K562 (cell line): ENCODE results near the gene VMP1. TPM values are rescaled to one million over a fixed set of nuclear protein-coding genes. Genes with fewer than 3 reads are reported as not detected.

Experiments
- CBX5 ChIP-seq: IDR thresholded peaks from 2 replicates; pipeline ENCODE4 v1.6.1; 2014; ENCODE audit warnings: low read depth, borderline replicate concordance
- CREB1 ChIP-seq, 2 experiments: sonication (generic) in 1 of 2; formaldehyde crosslinking in 1 of 2; IDR thresholded peaks; 2 replicates each; pipeline versions ENCODE4 v1.6.1 to v1.8.0; 2012 to 2022; ENCODE audit warnings: inconsistent platforms in 1 of 2, mild to moderate bottlenecking in 1 of 2, missing genetic modification reagents in 1 of 2, moderate library complexity in 1 of 2
- DMBX1 ChIP-seq: fragments of 250-450 bp; sonication (Bioruptor Pico); IDR thresholded peaks from 2 replicates; pipeline ENCODE4 v1.8.0; 2022; ENCODE audit warnings: inconsistent platforms, mild to moderate bottlenecking, moderate library complexity, borderline replicate concordance
- GATA2 ChIP-seq: sonication (generic); formaldehyde crosslinking; IDR thresholded peaks from 2 replicates; pipeline ENCODE4 v1.4.0; 2020; ENCODE audit warnings: mild to moderate bottlenecking, missing genetic modification reagents
- KDM1A ChIP-seq, 2 experiments: fragments of 450-650 bp; IDR thresholded peaks; 2 replicates each; pipeline ENCODE4 v1.6.1; 2016; ENCODE audit warnings: mild to moderate bottlenecking in 2 of 2
- MBD2 ChIP-seq: sonication (generic); IDR thresholded peaks from 2 replicates; pipeline ENCODE4 v1.6.1; 2016; ENCODE audit warnings: low read depth, borderline replicate concordance
- MEIS2 ChIP-seq: fragments of 450-650 bp; IDR thresholded peaks from 2 replicates; pipeline ENCODE4 v1.6.1; 2014; ENCODE audit warnings: mild to moderate bottlenecking; ENCODE audit not compliant: partially characterized antibody
- MTA2 ChIP-seq: fragments of 450-650 bp; IDR thresholded peaks from 2 replicates; pipeline ENCODE4 v1.6.1; 2016; ENCODE audit warnings: low read depth
- NELFE ChIP-seq: IDR thresholded peaks from 2 replicates; pipeline ENCODE4 v1.6.1; 2011; ENCODE audit warnings: mild to moderate bottlenecking; ENCODE audit not compliant: insufficient read depth, insufficient read length
- RBBP5 ChIP-seq: fragments of 200-600 bp; sonication (generic); IDR thresholded peaks from 2 replicates; pipeline ENCODE4 v1.6.1; 2012; ENCODE audit warnings: borderline replicate concordance, mild to moderate bottlenecking, low read length, control low read depth, inconsistent platforms; ENCODE audit not compliant: insufficient read depth, poor library complexity, severe bottlenecking
- SOX6 ChIP-seq: fragments of 450-650 bp; IDR thresholded peaks from 2 replicates; pipeline ENCODE4 v1.6.1; 2014; ENCODE audit warnings: mild to moderate bottlenecking
- TARDBP ChIP-seq: fragments of 450-650 bp; IDR thresholded peaks from 2 replicates; pipeline ENCODE4 v1.6.1; 2016
- ZBED1 ChIP-seq: IDR thresholded peaks from 2 replicates; pipeline ENCODE4 v1.6.1; 2014
- ZNF124 ChIP-seq: sonication (generic); formaldehyde crosslinking; IDR thresholded peaks from 2 replicates; pipeline ENCODE4 v1.8.1; 2022; ENCODE audit warnings: missing genetic modification reagents
- polyA plus RNA-seq, 8 experiments: library from polyadenylated mRNA; depleted of rRNA in 4 of 8; stranded (reverse) in 5 of 8; unstranded in 3 of 8; fragments of >200 nt; fragmentation: Nextera tagmentation in 2 of 8; fragmentation: Illumina TruSeq in 1 of 8; extraction: Ambion mirVana in 2 of 8; extraction: Trizol in 1 of 8; gene quantifications; 2 replicates each; pipeline versions ENCODE4 v1.2.1 to v1.2.3, GENCODE V29; 2011 to 2014; ENCODE audit warnings: inconsistent platforms in 1 of 8, missing spikeins in 1 of 8
- total RNA-seq, 7 experiments: library from RNA; depleted of rRNA in 6 of 7; stranded (reverse); fragments of >200 nt in 6 of 7; fragmentation: Illumina TruSeq in 2 of 7; extraction: Trizol in 2 of 7; gene quantifications; 2 replicates each; pipeline versions ENCODE4 v1.2.1 to v1.2.3, GENCODE V29; 2011 to 2021; ENCODE audit warnings: low replicate concordance in 1 of 7
- TF ChIP-seq, protein P1 (sequence below): fragments of 250-450 bp; sonication (Bioruptor Pico); IDR thresholded peaks from 2 replicates; pipeline ENCODE4 v1.8.0; 2022; ENCODE audit warnings: inconsistent platforms, mild to moderate bottlenecking, moderate library complexity, borderline replicate concordance
- TF ChIP-seq, protein P2 (sequence below): sonication (generic); formaldehyde crosslinking; IDR thresholded peaks from 2 replicates; pipeline ENCODE4 v1.8.0; 2022; ENCODE audit warnings: mild to moderate bottlenecking, missing genetic modification reagents, borderline replicate concordance
- TF ChIP-seq, protein P3 (sequence below): sonication (generic); formaldehyde crosslinking; IDR thresholded peaks from 2 replicates; pipeline ENCODE4 v1.8.0; 2023; ENCODE audit warnings: mild to moderate bottlenecking, missing genetic modification reagents
- TF ChIP-seq, protein P4 (sequence below): fragments of 450-650 bp; IDR thresholded peaks from 2 replicates; pipeline ENCODE4 v1.6.1; 2016; ENCODE audit warnings: borderline replicate concordance
- TF ChIP-seq, protein P5 (sequence below): fragments of 450-650 bp; IDR thresholded peaks from 2 replicates; pipeline ENCODE4 v1.6.1; 2018; ENCODE audit not compliant: partially characterized antibody

The VMP1 gene
- total and polyA plus RNA-seq, 9 of the 15 experiments (the other 6 are each of a cell fraction or from before 2014, with no cell fraction given) = 123 to 304 (median 151) TPM

DNA sequence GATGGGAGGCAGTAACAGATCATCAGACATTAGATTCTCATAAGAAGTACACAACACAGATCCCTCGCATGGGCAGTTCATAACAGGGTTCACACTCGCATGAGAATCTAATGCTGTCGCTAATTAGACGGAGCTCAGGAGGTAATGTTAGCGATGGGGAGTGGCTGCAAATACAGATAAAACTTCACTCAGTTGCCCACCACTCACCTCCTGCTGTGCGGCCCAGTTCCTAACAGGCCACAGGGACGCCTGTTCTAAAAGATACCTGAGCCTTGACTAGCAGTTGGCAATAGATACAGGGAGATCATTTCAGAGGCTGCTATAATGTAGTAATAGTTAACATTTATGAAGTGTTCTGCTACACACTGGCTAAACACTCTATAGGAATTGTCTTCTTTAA lies 5.2 kb upstream of the VMP1 start (continued):
- TF ChIP-seq, protein P1, sequence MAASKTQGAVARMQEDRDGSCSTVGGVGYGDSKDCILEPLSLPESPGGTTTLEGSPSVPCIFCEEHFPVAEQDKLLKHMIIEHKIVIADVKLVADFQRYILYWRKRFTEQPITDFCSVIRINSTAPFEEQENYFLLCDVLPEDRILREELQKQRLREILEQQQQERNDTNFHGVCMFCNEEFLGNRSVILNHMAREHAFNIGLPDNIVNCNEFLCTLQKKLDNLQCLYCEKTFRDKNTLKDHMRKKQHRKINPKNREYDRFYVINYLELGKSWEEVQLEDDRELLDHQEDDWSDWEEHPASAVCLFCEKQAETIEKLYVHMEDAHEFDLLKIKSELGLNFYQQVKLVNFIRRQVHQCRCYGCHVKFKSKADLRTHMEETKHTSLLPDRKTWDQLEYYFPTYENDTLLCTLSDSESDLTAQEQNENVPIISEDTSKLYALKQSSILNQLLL (CRISPR knock-in tag) = no peak
- TF ChIP-seq NELFE (no peak), CREB1 (IDR thresholded peaks at IDR 0.05) (peak; percentile 50; the same call in 1 of the 2 replicates), CREB1 (CRISPR knock-in tag; IDR thresholded peaks at IDR 0.05) (no peak), DMBX1 (CRISPR knock-in tag) (0 out of 2 replicates have a peak, but pooled peaks have one; percentile 29), RBBP5 (no peak), MTA2 (peak; percentile 87), GATA2 (CRISPR knock-in tag) (peak; percentile 87), MEIS2 (peak; percentile 22), TARDBP (no peak; the same call in 1 of the 2 replicates), CBX5 (no peak), MBD2 (peak; percentile 46; the same call in 1 of the 2 replicates), KDM1A (IDR thresholded peaks at IDR 0.05) (peak; percentile 31 to 60; a peak in 2 of 4 replicates), ZBED1 (peak; percentile 56; the same call in 1 of the 2 replicates), ZNF124 (CRISPR knock-in tag) (no peak), SOX6 (peak; percentile 79)
- TF ChIP-seq, protein P2, sequence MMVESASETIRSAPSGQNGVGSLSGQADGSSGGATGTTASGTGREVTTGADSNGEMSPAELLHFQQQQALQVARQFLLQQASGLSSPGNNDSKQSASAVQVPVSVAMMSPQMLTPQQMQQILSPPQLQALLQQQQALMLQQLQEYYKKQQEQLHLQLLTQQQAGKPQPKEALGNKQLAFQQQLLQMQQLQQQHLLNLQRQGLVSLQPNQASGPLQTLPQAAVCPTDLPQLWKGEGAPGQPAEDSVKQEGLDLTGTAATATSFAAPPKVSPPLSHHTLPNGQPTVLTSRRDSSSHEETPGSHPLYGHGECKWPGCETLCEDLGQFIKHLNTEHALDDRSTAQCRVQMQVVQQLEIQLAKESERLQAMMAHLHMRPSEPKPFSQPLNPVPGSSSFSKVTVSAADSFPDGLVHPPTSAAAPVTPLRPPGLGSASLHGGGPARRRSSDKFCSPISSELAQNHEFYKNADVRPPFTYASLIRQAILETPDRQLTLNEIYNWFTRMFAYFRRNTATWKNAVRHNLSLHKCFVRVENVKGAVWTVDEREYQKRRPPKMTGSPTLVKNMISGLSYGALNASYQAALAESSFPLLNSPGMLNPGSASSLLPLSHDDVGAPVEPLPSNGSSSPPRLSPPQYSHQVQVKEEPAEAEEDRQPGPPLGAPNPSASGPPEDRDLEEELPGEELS (CRISPR knock-in tag) = no peak
- TF ChIP-seq, protein P3, sequence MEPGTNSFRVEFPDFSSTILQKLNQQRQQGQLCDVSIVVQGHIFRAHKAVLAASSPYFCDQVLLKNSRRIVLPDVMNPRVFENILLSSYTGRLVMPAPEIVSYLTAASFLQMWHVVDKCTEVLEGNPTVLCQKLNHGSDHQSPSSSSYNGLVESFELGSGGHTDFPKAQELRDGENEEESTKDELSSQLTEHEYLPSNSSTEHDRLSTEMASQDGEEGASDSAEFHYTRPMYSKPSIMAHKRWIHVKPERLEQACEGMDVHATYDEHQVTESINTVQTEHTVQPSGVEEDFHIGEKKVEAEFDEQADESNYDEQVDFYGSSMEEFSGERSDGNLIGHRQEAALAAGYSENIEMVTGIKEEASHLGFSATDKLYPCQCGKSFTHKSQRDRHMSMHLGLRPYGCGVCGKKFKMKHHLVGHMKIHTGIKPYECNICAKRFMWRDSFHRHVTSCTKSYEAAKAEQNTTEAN (CRISPR knock-in tag) = no peak
- TF ChIP-seq, protein P4, sequence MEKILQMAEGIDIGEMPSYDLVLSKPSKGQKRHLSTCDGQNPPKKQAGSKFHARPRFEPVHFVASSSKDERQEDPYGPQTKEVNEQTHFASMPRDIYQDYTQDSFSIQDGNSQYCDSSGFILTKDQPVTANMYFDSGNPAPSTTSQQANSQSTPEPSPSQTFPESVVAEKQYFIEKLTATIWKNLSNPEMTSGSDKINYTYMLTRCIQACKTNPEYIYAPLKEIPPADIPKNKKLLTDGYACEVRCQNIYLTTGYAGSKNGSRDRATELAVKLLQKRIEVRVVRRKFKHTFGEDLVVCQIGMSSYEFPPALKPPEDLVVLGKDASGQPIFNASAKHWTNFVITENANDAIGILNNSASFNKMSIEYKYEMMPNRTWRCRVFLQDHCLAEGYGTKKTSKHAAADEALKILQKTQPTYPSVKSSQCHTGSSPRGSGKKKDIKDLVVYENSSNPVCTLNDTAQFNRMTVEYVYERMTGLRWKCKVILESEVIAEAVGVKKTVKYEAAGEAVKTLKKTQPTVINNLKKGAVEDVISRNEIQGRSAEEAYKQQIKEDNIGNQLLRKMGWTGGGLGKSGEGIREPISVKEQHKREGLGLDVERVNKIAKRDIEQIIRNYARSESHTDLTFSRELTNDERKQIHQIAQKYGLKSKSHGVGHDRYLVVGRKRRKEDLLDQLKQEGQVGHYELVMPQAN = no peak
- TF ChIP-seq, protein P5, sequence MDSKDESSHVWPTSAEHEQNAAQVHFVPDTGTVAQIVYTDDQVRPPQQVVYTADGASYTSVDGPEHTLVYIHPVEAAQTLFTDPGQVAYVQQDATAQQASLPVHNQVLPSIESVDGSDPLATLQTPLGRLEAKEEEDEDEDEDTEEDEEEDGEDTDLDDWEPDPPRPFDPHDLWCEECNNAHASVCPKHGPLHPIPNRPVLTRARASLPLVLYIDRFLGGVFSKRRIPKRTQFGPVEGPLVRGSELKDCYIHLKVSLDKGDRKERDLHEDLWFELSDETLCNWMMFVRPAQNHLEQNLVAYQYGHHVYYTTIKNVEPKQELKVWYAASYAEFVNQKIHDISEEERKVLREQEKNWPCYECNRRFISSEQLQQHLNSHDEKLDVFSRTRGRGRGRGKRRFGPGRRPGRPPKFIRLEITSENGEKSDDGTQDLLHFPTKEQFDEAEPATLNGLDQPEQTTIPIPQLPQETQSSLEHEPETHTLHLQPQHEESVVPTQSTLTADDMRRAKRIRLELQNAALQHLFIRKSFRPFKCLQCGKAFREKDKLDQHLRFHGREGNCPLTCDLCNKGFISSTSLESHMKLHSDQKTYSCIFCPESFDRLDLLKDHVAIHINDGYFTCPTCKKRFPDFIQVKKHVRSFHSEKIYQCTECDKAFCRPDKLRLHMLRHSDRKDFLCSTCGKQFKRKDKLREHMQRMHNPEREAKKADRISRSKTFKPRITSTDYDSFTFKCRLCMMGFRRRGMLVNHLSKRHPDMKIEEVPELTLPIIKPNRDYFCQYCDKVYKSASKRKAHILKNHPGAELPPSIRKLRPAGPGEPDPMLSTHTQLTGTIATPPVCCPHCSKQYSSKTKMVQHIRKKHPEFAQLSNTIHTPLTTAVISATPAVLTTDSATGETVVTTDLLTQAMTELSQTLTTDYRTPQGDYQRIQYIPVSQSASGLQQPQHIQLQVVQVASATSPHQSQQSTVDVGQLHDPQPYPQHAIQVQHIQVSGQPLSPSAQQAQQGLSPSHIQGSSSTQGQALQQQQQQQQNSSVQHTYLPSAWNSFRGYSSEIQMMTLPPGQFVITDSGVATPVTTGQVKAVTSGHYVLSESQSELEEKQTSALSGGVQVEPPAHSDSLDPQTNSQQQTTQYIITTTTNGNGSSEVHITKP = no peak
